HG03378 (cell line): Measurements from ENCODE around the gene CXCL17.
"Not testable (repeated sequence)": the region's sequence is repeated elsewhere in the genome, so short reads cannot be mapped to it uniquely, and the experiment has no call there.

Source experiments
- ATAC-seq: cut with Tn5 transposase; IDR thresholded peaks from one replicate; pipeline ENCODE4 v1.9.1; 2021; ENCODE audit warnings: mild to moderate bottlenecking, moderate library complexity; ENCODE audit not compliant: unreplicated experiment

Gene CXCL17

GRCh38 chr19:42442833-42443232 lies at the start of gene CXCL17:
CXCL17 (minus strand) TSS chr19:42442946; CDS start chr19:42442832, 114 bp downstream.
- no peak for ATAC-seq

- no peak for ATAC-seq
Measured at GRCh38 chr19:42488783-42489521, 46.2 kb upstream of the CXCL17 start.

GRCh38 chr19:42487798-42488178 lies 45.0 kb upstream of the CXCL17 start:
- no peak for ATAC-seq

GRCh38 chr19:42487032-42487797 lies 44.5 kb upstream of the CXCL17 start:
- no peak for ATAC-seq

GRCh38 chr19:42485036-42485435 lies 42.3 kb upstream of the CXCL17 start:
- ATAC-seq = not testable (repeated sequence)

- ATAC-seq = no peak
Measured at GRCh38 chr19:42480335-42481095, 37.8 kb upstream of the CXCL17 start.

- ATAC-seq = no peak
Measured at GRCh38 chr19:42479736-42480135, 37.0 kb upstream of the CXCL17 start.

GRCh38 chr19:42478765-42479311 lies 36.1 kb upstream of the CXCL17 start:
- no peak for ATAC-seq

- no peak for ATAC-seq
Measured at GRCh38 chr19:42477933-42478332, 35.2 kb upstream of the CXCL17 start.

- no peak for ATAC-seq
Measured at GRCh38 chr19:42477117-42477516, 34.4 kb upstream of the CXCL17 start.

GRCh38 chr19:42475366-42475765 lies 32.6 kb upstream of the CXCL17 start:
- no peak for ATAC-seq

- no peak for ATAC-seq
Measured at GRCh38 chr19:42474743-42475142, 32.0 kb upstream of the CXCL17 start.

- no peak for ATAC-seq
Measured at GRCh38 chr19:42473686-42474085, 30.9 kb upstream of the CXCL17 start.

- no peak for ATAC-seq
Measured at GRCh38 chr19:42472402-42473147, 29.8 kb upstream of the CXCL17 start.

- no peak for ATAC-seq
Measured at GRCh38 chr19:42471554-42472249, 29.0 kb upstream of the CXCL17 start.

GRCh38 chr19:42469311-42470235 lies 26.8 kb upstream of the CXCL17 start:
- ATAC-seq = no peak

- no peak for ATAC-seq
Measured at GRCh38 chr19:42468273-42468796, 25.6 kb upstream of the CXCL17 start.

GRCh38 chr19:42467183-42467760 lies 24.5 kb upstream of the CXCL17 start:
- ATAC-seq = no peak
